Astrocyte of the spinal cord (primary cell): Measurements from ENCODE around the gene BAZ1A.

ENCODE experiments used
- DNase-seq: peaks from one replicate; pipeline ENCODE4 v3.0.0; 2011; ENCODE audit warnings: low read depth, low spot score
- H3K4me3 ChIP-seq: 2 replicates; pipeline ENCODE4 v1.5.1; 2011; ENCODE audit warnings: low read depth, mild to moderate bottlenecking, low read length, moderate library complexity
- in situ Hi-C: cut with HindIII; loops from 2 replicates; pipeline ENCODE4 v1.10.0; 2017; ENCODE audit warnings: low sequenced_read_pairs
- TF ChIP-seq, protein P1 (sequence below): IDR thresholded peaks from 2 replicates; pipeline ENCODE4 v1.5.1; 2012; ENCODE audit warnings: low read depth, mild to moderate bottlenecking, low read length, inconsistent platforms

The BAZ1A gene

DNA sequence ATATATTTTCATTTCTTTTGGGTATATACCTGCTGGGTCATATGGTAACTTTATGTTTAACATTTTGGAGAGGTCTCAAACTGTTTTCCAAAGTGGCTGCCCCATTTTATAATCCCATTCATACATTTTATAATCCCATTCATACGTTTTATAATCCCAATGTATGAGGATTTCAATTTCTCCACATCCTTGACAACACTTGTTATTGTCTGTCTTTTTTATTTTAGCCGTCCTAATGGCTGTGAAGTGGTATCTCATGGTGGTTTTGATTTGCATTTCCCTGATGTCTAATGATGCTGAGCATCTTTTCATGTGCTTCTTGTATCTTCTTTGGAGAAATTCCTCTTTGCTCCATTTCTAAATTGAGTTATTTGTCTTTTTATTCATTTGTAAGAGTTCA lies 154.0 kb downstream of the BAZ1A start:
- H3K4me3 ChIP-seq: no peak overlapping the region
- in situ Hi-C loops: no loop called here
- TF ChIP-seq, protein P1, sequence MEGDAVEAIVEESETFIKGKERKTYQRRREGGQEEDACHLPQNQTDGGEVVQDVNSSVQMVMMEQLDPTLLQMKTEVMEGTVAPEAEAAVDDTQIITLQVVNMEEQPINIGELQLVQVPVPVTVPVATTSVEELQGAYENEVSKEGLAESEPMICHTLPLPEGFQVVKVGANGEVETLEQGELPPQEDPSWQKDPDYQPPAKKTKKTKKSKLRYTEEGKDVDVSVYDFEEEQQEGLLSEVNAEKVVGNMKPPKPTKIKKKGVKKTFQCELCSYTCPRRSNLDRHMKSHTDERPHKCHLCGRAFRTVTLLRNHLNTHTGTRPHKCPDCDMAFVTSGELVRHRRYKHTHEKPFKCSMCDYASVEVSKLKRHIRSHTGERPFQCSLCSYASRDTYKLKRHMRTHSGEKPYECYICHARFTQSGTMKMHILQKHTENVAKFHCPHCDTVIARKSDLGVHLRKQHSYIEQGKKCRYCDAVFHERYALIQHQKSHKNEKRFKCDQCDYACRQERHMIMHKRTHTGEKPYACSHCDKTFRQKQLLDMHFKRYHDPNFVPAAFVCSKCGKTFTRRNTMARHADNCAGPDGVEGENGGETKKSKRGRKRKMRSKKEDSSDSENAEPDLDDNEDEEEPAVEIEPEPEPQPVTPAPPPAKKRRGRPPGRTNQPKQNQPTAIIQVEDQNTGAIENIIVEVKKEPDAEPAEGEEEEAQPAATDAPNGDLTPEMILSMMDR: no peak
- DNase-seq: no peak

DNA sequence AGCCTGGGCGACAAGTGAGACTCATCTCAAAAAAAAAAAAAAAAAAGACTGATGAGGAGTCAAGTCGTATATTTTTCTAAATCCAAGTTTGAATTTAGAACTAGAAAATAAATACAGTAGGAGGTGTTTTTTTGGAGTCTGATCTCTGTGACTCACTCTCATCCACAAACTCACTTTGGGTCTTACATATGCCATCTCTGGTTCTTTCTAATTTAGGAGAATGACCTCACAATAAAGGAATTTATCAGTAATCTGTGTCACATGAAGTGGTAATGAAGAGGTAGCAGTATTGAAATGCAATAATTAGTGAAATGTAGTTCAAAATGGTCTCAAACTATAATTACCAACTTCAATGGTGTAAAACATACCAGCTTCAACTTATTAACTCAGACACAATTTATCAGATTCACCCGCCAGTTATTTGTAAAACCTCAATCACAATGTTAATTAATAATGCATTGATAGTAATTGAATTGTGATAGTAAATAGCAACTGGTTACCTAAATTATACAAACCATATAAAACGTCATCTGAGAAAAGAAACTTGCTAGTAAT lies 156.3 kb downstream of the BAZ1A start:
- no peak overlapping the region for H3K4me3 ChIP-seq
- in situ Hi-C loops: no loop called here
- DNase-seq: peak; percentile 9
- TF ChIP-seq, protein P1: no peak

DNA sequence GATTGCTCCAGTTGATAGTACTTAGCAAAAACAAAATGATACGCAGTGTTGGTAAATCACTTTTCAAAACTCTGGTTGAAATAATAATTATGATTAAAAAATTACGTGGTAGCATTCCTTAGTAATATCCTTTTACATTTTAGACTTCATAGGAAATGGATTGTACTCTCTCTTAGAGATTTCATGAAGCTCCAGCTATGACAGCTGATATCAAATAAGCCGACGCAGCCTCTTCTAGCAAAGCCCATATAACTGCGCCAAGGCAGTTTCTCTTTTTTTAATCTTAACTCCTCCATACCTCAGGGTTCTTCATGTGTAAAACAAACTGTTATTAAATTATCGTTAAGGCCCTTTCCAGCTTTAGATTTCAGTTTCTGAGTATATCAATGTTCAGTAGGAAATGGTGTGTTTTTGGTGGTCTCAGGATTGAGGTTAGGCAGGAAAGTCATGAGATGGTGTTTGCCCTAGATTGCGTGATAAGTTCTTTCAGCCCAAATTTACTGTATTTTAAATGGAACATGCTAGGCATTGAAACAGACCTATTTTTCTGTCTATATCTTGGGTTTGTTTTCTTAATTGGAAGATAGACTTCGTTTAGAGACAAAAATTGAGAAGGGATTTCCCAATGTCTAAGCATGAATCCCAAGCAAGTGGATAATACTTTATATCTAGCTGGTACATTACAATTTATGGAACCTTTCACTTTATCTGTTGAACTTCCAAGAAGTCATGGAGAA lies 159.9 kb downstream of the BAZ1A start:
- TF ChIP-seq, protein P1: no peak
- no peak for DNase-seq
- peak overlapping the region; percentile 84 for H3K4me3 ChIP-seq
- in situ Hi-C loops: no loop called here

DNA sequence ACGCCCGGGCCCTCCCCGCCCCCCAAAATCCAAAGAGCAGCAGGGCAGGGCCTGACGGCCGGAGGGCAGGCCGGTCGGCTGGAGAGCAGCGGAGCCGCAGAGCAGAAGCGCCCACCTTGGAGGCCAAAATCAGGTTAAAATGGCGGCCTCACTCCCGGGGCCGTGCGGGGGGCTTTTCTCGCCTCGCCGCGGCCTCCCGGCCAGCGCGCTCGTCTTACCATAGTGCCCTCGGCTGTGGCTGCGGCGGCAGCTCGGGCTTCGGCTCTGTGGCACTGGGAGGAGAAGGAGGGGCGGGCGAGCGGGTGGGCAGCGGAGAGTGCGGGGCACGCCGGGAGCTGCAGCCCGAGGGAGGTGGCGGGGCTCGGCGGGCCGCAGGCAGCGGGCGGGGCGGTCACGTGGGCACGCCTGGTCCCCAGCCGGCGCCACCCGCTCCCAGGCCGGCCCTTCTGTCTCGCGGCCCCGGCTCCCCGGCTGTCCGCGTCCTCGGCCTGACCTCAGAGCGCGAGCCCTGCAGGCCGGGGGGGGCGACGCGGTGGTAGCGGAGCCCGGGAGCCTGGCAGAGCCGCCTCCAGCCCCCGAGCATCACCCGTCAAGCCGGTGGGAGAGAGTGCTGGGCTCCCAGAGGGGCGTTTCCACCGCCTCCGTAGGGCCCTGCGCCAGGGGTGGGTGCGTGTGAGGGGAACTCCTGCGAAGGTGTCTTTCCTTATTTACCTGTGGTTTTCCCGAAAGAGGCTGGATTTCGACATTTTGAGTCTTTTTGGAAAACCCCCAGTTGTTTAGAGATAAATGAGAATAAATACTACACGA lies 160.6 kb downstream of the BAZ1A start, which contains the start of gene CFL2:
TSS of gene CFL2 (minus strand) at position 274 of the 807 bp plus-strand sequence. CDS start at position 221, 53 bp downstream.
- TF ChIP-seq, protein P1: no peak
- DNase-seq: peak; percentile 71
- in situ Hi-C loops: no loop called here
- H3K4me3 ChIP-seq: peak within 1 kb of the TSS; percentile 84

DNA sequence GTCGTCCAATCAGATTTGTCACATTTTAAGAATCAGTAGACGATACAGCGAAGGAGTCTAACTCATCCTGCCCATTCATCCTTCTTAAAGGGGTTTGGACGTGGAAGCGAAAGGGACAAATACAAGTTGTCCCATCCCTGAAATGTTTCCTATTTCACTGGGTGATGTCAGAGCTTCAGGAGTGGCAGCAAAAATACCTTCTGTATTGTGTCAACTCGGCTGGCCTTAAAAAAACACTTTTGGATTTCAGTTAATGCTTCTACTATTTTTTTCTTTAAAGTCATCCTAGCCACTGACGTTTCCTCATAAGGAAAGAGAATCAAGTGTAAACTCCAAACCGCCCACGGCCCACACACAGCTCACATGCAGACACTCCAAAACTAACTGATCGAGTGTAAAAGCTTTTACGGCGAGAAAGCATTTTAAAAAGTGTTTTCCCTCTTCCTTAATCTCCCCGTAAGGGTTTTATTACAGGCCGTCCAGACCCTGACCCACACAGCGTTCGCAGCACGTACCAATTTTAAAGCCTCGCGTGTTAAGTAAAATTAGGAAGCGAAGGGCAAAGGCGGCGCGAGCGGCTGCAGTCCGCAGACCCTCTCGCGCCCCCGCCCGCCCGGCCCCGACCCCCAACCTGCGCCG lies 161.4 kb downstream of the BAZ1A start:
- H3K4me3 ChIP-seq: peak overlapping the region; percentile 84
- TF ChIP-seq, protein P1: no peak
- in situ Hi-C loops: no loop called here
- DNase-seq: peak; percentile 77

DNA sequence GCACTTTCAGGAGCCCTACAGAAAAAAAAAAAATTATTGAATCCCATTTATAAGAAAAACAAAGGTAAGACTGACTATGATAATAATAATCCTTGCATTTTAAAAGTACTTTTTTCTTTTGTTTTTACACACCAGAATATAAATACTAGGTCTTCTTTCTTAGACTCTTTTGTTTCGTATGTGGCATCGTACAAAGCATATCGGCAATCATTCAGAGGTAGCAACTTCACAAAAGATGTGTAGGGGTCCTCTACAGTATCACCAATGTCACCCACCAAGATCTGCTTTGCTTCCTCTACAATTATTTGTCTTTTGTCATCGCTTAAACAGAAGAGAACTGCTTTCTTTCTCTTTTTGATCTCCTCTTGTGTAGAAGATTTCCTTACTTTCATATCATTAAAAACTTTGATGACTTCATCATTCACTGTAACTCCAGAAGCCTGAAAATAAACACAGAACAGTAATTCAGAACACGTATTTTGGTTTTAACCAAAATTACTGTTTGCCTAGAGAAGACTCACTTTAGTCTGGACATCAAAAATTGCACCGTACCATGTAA lies 162.0 kb downstream of the BAZ1A start:
- in situ Hi-C loops: no loop called here
- H3K4me3 ChIP-seq: peak overlapping the region; percentile 84
- no peak for DNase-seq
- TF ChIP-seq, protein P1: no peak
